Activated CD4-positive, alpha-beta T cell treated with anti-CD3 and anti-CD28 coated beads, Interleukin-2, amount 10 ng/mL, durations not matched to agents 7 days and 5 days (primary cell): ENCODE results near the gene MT1M. TPM values are rescaled to one million over a fixed set of nuclear protein-coding genes. Genes with fewer than 3 reads are reported as not detected.
"Not testable (repeated sequence)": the region's sequence is repeated elsewhere in the genome, so short reads cannot be mapped to it uniquely, and the experiment has no call there.

Source experiments
- CTCF ChIA-PET: fragments of 350-600 bp; sonication (Branson Sonifier 250); formaldehyde crosslinking; loops from one replicate; lab custom pipeline; 2021; ENCODE audit warnings: antibody characterized with exemption; lab: Charles Lee
- POLR2A ChIA-PET: fragments of 350-600 bp; sonication (Branson Sonifier 250); formaldehyde crosslinking; loops from one replicate; lab custom pipeline; 2021; ENCODE audit warnings: antibody characterized with exemption; lab: Charles Lee
- DNase-seq: peaks from one replicate; pipeline ENCODE4 v3.0.0-alpha.2; 2020
- H3K27ac Mint-ChIP-seq: one replicate; pipeline ENCODE4 v1.8.0; 2021; ENCODE audit warnings: mild to moderate bottlenecking, moderate library complexity, mixed read lengths
- H3K27me3 Mint-ChIP-seq: one replicate; pipeline ENCODE4 v1.8.0; 2021; ENCODE audit warnings: mixed read lengths
- H3K36me3 Mint-ChIP-seq: one replicate; pipeline ENCODE4 v1.8.0; 2021; ENCODE audit warnings: low read depth, mixed read lengths
- H3K4me1 Mint-ChIP-seq: one replicate; pipeline ENCODE4 v1.8.0; 2021; ENCODE audit warnings: mixed read lengths
- H3K4me3 Mint-ChIP-seq: one replicate; pipeline ENCODE4 v1.8.0; 2021; ENCODE audit warnings: mild to moderate bottlenecking, moderate library complexity, mixed read lengths
- H3K9me3 Mint-ChIP-seq: one replicate; pipeline ENCODE4 v1.8.0; 2021; ENCODE audit warnings: mixed read lengths
- total RNA-seq, 2 experiments: library from RNA; stranded (reverse); gene quantifications; one replicate each; pipeline ENCODE4 v1.2.3, GENCODE V29; 2021

Gene MT1M
- total RNA-seq, 2 experiments from 2014 or later = not detected

DNA sequence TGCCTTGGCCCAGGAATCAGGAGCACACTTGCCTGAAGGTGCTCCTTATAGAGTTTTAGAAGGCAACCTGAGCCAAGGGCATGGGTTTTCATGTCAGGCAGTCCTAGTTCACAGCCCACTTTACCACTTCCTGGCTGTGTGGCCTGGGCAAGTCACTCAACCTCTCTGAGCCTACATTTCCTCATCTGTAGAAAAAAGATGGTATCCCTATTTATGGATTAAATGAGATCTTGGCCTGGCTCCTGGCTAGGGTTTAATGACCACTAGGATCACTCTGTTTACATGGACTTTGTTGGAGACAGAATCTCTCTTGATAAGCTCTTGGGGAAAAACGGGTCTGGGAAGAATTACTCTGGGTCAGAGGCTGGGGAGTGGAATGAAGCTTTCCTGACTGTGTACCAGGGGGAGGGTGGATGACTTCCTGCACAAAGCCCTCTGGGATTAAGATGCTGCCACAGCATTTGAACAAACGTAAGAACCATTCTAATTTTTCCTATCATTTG, 21.8 kb upstream of the MT1M start:
- Mint-ChIP-seq H3K36me3 (peaks cover 3% of the 10 kb centered on the region), H3K27me3 (no peaks in the 10 kb centered on the region), H3K4me1 (peaks cover 64% of the 10 kb centered on the region), H3K9me3 (peaks cover 2% of the 10 kb centered on the region), H3K4me3 (peak overlapping the region; percentile 92), H3K27ac (peak overlapping the region; percentile 96)
- ChIA-PET POLR2A (interaction anchor here (1.0 kb wide), 1 partner anchor 15 kb away, joined by 3 read pairs; the partner anchor contains the start of gene MT1E), CTCF (interaction anchor here (1.1 to 2.6 kb wide), 4 partner anchors 10 to 91 kb away, joined by 3 to 11 read pairs (median 6); partner anchors contain the start of gene MT1E)
- peak; percentile 65 for DNase-seq

- Mint-ChIP-seq H3K9me3 (peaks cover 2% of the 10 kb centered on the region), H3K4me1 (peaks cover 64% of the 10 kb centered on the region), H3K27ac (peak overlapping the region; percentile 96), H3K36me3 (peaks cover 3% of the 10 kb centered on the region), H3K27me3 (no peaks in the 10 kb centered on the region), H3K4me3 (no peak overlapping the region)
- CTCF ChIA-PET = interaction anchor here (1.1 to 2.6 kb wide), 3 partner anchors 14 to 64 kb away, joined by 3 to 11 read pairs (median 3); partner anchors contain the start of gene MT1E
- POLR2A ChIA-PET = no interaction called here
- DNase-seq = no peak
Observed at GRCh38 chr16:56611281-56611833, 21.1 kb upstream of the MT1M start.

GRCh38 chr16:56613706-56614105, 18.8 kb upstream of the MT1M start:
- peaks cover 2% of the 10 kb centered on the region for H3K9me3 Mint-ChIP-seq
- no peak overlapping the region for H3K4me3 Mint-ChIP-seq
- H3K27ac Mint-ChIP-seq = no peak overlapping the region
- H3K4me1 Mint-ChIP-seq = peaks cover 65% of the 10 kb centered on the region
- H3K36me3 Mint-ChIP-seq = peaks cover 3% of the 10 kb centered on the region
- no peak for DNase-seq
- ChIA-PET CTCF (interaction anchor here (0.8 to 1.1 kb wide), 2 partner anchors 9 to 29 kb away, joined by 3 to 4 read pairs; no protein-coding TSS in a partner anchor), POLR2A (no interaction called here)
- peaks cover 9% of the 10 kb centered on the region for H3K27me3 Mint-ChIP-seq

DNA sequence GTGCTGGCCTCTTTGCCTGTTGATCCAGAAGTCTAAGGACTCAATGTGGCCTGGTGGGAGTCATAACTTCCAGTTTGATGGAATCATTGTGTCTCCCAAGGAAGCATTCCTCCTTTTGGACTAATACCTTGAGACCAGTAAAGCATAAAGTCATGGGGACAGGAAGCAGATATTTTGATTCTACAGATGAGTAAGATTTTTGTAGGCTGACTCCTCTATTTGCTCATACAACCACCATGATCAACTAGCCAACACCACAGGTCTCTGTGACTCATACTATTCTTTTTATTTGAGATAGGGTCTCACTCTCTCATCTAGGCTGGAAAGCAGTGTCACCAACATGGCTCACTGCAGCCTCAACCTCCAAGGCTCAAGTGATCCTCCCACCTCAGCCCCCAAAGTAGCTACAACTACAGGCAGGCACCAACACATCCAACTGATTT, 17.9 kb upstream of the MT1M start:
- Mint-ChIP-seq H3K9me3 (peaks cover 2% of the 10 kb centered on the region), H3K36me3 (no peaks in the 10 kb centered on the region), H3K4me1 (peaks cover 64% of the 10 kb centered on the region), H3K4me3 (no peak overlapping the region), H3K27me3 (peaks cover 11% of the 10 kb centered on the region), H3K27ac (no peak overlapping the region)
- DNase-seq = no peak
- POLR2A ChIA-PET = no interaction called here
- CTCF ChIA-PET = interaction anchor here (0.8 to 1.5 kb wide), 2 partner anchors 9 to 10 kb away, joined by 4 read pairs; no protein-coding TSS in a partner anchor

DNA sequence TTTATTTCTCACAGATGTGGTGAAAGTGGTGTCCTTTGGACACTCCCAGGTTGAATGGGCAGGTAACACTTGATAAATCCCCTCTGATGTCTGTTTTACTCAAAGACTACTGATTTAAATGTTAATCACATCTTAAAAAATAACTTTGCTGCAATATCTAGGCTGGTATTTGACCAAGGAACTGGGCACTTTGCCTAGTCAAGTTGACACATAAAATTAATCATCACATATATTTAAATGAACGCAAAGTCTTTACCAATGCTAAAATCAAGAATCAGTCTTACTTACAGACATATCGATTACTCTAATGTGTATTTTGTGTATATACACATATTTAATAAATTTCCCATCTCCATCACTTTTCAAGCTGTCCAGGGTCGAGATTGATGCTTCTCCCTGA, 17.1 kb upstream of the MT1M start:
- H3K4me3 Mint-ChIP-seq = no peak overlapping the region
- ChIA-PET POLR2A (no interaction called here), CTCF (interaction anchor here (1.5 kb wide), 1 partner anchor 8 kb away, joined by 4 read pairs; no protein-coding TSS in a partner anchor)
- H3K27ac Mint-ChIP-seq = no peak overlapping the region
- peaks cover 15% of the 10 kb centered on the region for H3K27me3 Mint-ChIP-seq
- no peak for DNase-seq
- peaks cover 60% of the 10 kb centered on the region for H3K4me1 Mint-ChIP-seq
- no peaks in the 10 kb centered on the region for H3K36me3 Mint-ChIP-seq
- peaks cover 2% of the 10 kb centered on the region for H3K9me3 Mint-ChIP-seq

- Mint-ChIP-seq H3K36me3 (no peaks in the 10 kb centered on the region), H3K9me3 (peaks cover 2% of the 10 kb centered on the region), H3K27ac (peak overlapping the region; percentile 39), H3K4me3 (peak overlapping the region; percentile 69), H3K27me3 (peaks cover 17% of the 10 kb centered on the region), H3K4me1 (peaks cover 46% of the 10 kb centered on the region)
- ChIA-PET CTCF (interaction anchor here (1.2 kb wide), 1 partner anchor 12 kb away, joined by 4 read pairs; no protein-coding TSS in a partner anchor), POLR2A (no interaction called here)
- DNase-seq = no peak
Observed at GRCh38 chr16:56616608-56617211, 15.7 kb upstream of the MT1M start.

DNA sequence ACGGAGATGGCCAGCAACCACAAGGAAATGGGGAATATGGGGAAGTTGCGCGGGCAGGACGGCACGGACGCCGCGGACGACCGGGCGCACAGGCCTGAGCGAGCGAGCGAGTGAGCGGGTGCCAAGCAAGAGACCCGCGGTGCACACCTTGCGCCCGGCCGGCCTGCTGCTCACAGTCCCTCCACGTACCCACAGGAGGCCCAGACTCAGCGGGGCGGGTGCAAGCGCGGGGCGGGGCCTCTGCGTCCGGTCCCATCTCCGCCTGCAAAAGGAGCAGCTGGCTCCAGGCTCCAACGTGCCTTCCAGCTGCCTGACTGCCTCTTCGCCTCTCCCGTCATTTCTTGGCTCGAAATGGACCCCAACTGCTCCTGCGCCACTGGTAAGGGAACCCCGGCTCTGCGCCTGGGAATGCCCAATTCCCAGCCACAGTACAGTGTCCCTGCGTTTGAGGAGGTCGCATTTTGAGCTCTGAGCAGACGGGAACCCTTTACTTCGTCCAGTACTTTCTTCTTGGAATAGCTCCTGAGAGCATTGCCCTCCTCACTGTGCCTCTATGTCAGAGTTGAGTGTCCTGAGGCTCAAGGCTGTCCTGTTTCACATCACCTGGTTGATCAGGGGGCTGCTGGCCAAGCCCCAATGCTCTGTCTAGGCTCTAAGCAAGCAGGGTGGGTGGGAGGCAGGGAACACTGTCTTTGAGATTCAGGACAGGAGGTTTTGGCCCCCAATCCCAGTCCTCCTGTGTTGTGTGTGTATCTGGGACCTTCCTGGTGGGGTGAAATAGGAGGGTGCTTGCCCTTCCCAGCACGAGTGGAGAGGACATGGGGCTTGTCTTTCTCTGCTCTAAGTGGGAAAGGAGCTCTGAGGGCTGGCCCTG, 15.0 kb upstream of the MT1M start:
- Mint-ChIP-seq H3K9me3 (peaks cover 2% of the 10 kb centered on the region), H3K4me3 (peak overlapping the region; percentile 69), H3K27ac (peak overlapping the region; percentile 14), H3K4me1 (peaks cover 43% of the 10 kb centered on the region), H3K36me3 (no peaks in the 10 kb centered on the region), H3K27me3 (peaks cover 18% of the 10 kb centered on the region)
- POLR2A ChIA-PET = no interaction called here
- CTCF ChIA-PET = interaction anchor here (1.0 to 2.1 kb wide), 6 partner anchors 9 to 242 kb away, joined by 3 to 9 read pairs (median 4); partner anchors contain the start of gene MT2A
- DNase-seq = peak; percentile 73

DNA sequence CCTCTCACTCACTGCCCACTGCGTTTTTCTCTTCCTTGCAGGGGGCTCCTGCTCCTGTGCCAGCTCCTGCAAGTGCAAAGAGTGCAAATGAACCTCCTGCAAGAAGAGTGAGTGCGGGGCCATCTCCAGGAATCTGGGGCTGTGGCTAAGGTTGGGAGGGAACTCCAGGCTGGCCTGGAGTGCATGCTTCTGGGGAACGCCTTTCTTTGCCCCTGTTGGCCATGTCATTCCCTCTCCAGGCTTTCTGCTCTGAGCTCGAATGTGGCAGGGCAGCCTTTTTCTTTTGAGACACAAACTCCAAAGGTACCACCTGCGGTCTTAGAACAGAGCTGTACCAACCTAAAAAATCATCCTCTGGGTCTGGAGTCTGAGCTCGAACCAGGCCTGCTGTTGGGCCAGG, 14.3 kb upstream of the MT1M start:
- ChIA-PET POLR2A (no interaction called here), CTCF (interaction anchor here (1.0 to 2.1 kb wide), 5 partner anchors 10 to 241 kb away, joined by 3 to 9 read pairs (median 4); partner anchors contain the start of gene MT2A)
- Mint-ChIP-seq H3K27me3 (peaks cover 18% of the 10 kb centered on the region), H3K9me3 (peaks cover 2% of the 10 kb centered on the region), H3K27ac (peak overlapping the region; percentile 14), H3K4me1 (peaks cover 42% of the 10 kb centered on the region), H3K36me3 (no peaks in the 10 kb centered on the region), H3K4me3 (no peak overlapping the region)
- DNase-seq = no peak

DNA sequence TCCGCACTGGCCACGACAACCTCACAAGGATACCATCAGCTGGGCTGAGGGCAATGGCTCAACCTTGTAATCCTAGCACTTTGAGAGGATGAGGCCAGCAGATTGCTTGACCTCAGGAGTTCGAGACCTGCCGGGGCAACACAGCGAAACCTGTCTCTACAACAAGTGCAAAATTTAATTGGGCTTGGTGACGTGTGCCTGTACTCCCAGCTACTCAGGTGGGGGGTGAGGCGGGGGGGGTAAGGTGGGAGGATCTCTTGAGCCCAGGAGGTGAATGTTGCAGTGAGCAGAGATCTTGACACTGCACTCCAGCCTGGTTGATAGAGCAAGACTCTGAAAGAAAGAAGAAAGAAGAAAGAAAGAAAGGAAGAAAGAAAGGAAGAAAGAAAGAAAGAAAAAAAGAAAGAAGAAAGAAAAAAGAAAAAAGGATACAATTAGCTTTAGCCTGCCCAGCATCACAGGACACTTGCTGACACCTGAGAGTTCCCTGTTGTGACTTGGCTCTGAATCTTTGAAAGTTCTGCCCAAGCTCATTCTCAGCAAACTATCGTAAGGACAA, 12.0 kb upstream of the MT1M start:
- Mint-ChIP-seq H3K9me3 (no peaks in the 10 kb centered on the region), H3K4me3 (no peak overlapping the region), H3K27me3 (peaks cover 23% of the 10 kb centered on the region), H3K4me1 (peaks cover 30% of the 10 kb centered on the region), H3K27ac (no peak overlapping the region), H3K36me3 (no peaks in the 10 kb centered on the region)
- POLR2A ChIA-PET = no interaction called here
- CTCF ChIA-PET = interaction anchor here (0.5 to 1.1 kb wide), 3 partner anchors 16 to 903 kb away, joined by 3 read pairs; no protein-coding TSS in a partner anchor
- no peak for DNase-seq

GRCh38 chr16:56621665-56622445, 10.6 kb upstream of the MT1M start:
- H3K9me3 Mint-ChIP-seq, H3K27ac Mint-ChIP-seq, POLR2A ChIA-PET, H3K36me3 Mint-ChIP-seq, CTCF ChIA-PET, H3K4me3 Mint-ChIP-seq, DNase-seq: not testable (repeated sequence)
- Mint-ChIP-seq H3K4me1 (peaks cover 39% of the 10 kb centered on the region), H3K27me3 (peaks cover 24% of the 10 kb centered on the region)

GRCh38 chr16:56623184-56623583, 9.3 kb upstream of the MT1M start:
- DNase-seq, H3K9me3 Mint-ChIP-seq, POLR2A ChIA-PET, H3K36me3 Mint-ChIP-seq, H3K4me3 Mint-ChIP-seq: not testable (repeated sequence)
- Mint-ChIP-seq H3K4me1 (peaks cover 33% of the 10 kb centered on the region), H3K27me3 (peaks cover 19% of the 10 kb centered on the region), H3K27ac (peak overlapping the region; percentile 67)
- CTCF ChIA-PET = interaction anchor here (0.8 to 1.9 kb wide), 6 partner anchors 8 to 79 kb away, joined by 3 to 6 read pairs (median 4); partner anchors contain the start of gene MT2A
